Neural progenitor cell (in vitro differentiated cells): ENCODE results near the gene AP4M1. TPM values are rescaled to one million over a fixed set of nuclear protein-coding genes. Genes with fewer than 3 reads are reported as not detected.
A peak's percentile ranks its signal among the peaks of the same experiment; 100 is the strongest.

Experiments
- DNase-seq: peaks from one replicate; pipeline ENCODE4 v3.0.0-alpha.2; 2016; ENCODE audit warnings: low spot score
- H2AFZ ChIP-seq: fragments of 200-600 bp; sonication (generic); replicated peaks from 2 replicates; pipeline ENCODE4 v1.6.1; 2016; ENCODE audit warnings: antibody characterized with exemption
- H3F3A ChIP-seq: fragments of 200-600 bp; sonication (generic); 2 replicates; pipeline ENCODE4 v1.6.1; 2016; ENCODE audit warnings: antibody characterized with exemption, low read depth
- H3K27ac ChIP-seq: fragments of 200-600 bp; sonication (generic); 2 replicates; pipeline ENCODE4 v1.5.1; 2016; ENCODE audit warnings: mild to moderate bottlenecking
- H3K27me3 ChIP-seq: fragments of 200-600 bp; sonication (generic); 2 replicates; pipeline ENCODE4 v1.6.1; 2016; ENCODE audit warnings: mild to moderate bottlenecking, moderate library complexity
- H3K36me3 ChIP-seq: fragments of 200-600 bp; sonication (generic); 2 replicates; pipeline ENCODE4 v1.5.1; 2016
- H3K4me1 ChIP-seq: fragments of 200-600 bp; sonication (generic); 2 replicates; pipeline ENCODE4 v1.6.1; 2016; ENCODE audit warnings: mixed run types
- H3K4me2 ChIP-seq: fragments of 200-600 bp; sonication (generic); 2 replicates; pipeline ENCODE4 v1.6.1; 2016
- H3K4me3 ChIP-seq: fragments of 200-600 bp; sonication (generic); 2 replicates; pipeline ENCODE4 v1.5.1; 2016
- H3K79me2 ChIP-seq: fragments of 200-600 bp; sonication (generic); 2 replicates; pipeline ENCODE4 v1.6.1; 2016; ENCODE audit warnings: low read depth
- H3K9ac ChIP-seq: fragments of 200-600 bp; sonication (generic); 2 replicates; pipeline ENCODE4 v1.6.1; 2016
- H3K9me3 ChIP-seq: fragments of 200-600 bp; sonication (generic); 2 replicates; pipeline ENCODE4 v1.5.1; 2016; ENCODE audit warnings: low read depth
- H4K20me1 ChIP-seq: fragments of 200-600 bp; sonication (generic); 2 replicates; pipeline ENCODE4 v1.6.1; 2016; ENCODE audit warnings: low read depth
- H3K27ac Mint-ChIP-seq: 3 replicates; pipeline ENCODE4 v1.8.0; 2021; ENCODE audit warnings: mixed read lengths
- H3K27me3 Mint-ChIP-seq: 2 replicates; pipeline ENCODE4 v1.8.0; 2022; ENCODE audit warnings: low read depth, mild to moderate bottlenecking, inconsistent platforms, moderate library complexity, mixed read lengths; ENCODE audit not compliant: insufficient read depth
- H3K36me3 Mint-ChIP-seq: 3 replicates; pipeline ENCODE4 v1.8.0; 2021; ENCODE audit warnings: mixed read lengths
- H3K4me1 Mint-ChIP-seq: 3 replicates; pipeline ENCODE4 v1.8.0; 2021; ENCODE audit warnings: mixed read lengths
- H3K4me3 Mint-ChIP-seq: 3 replicates; pipeline ENCODE4 v1.8.0; 2021; ENCODE audit warnings: mild to moderate bottlenecking, moderate library complexity, mixed read lengths
- H3K9me3 Mint-ChIP-seq: 3 replicates; pipeline ENCODE4 v1.8.0; 2020; ENCODE audit warnings: mixed read lengths
- EZH2 ChIP-seq: fragments of 200-600 bp; sonication (generic); IDR thresholded peaks from 2 replicates; pipeline ENCODE4 v1.6.1; 2017; ENCODE audit warnings: antibody characterized with exemption, mild to moderate bottlenecking, moderate library complexity
- EZH2phosphoT487 ChIP-seq: fragments of 200-600 bp; sonication (generic); IDR thresholded peaks from 2 replicates; pipeline ENCODE4 v1.6.1; 2017; ENCODE audit warnings: antibody characterized with exemption
- microRNA counts: library from miRNA; unstranded; fragments of <30 nt; microRNA quantifications from one replicate; lab custom pipeline; 2016
- microRNA-seq: library from miRNA; unstranded; fragments of <30 nt; microRNA quantifications from one replicate; pipeline ENCODE4, GENCODE V29; 2016
- small RNA-seq: library from RNA; depleted of rRNA; stranded (forward); fragments of <200 nt; gene quantifications from one replicate; pipeline ENCODE3, GENCODE V24; 2015
- total RNA-seq: library from RNA; depleted of rRNA; stranded (reverse); fragments of >200 nt; gene quantifications from 2 replicates; pipeline ENCODE4 v1.2.3, GENCODE V29; 2015; ENCODE audit warnings: low replicate concordance
- TF ChIP-seq, protein P1 (sequence below): fragments of 200-600 bp; sonication (generic); IDR thresholded peaks from 2 replicates; pipeline ENCODE4 v1.5.1; 2017; ENCODE audit warnings: antibody characterized with exemption, mild to moderate bottlenecking

The AP4M1 gene
- total RNA-seq, 1 donor from 2014 or later: 15.3 TPM

DNA sequence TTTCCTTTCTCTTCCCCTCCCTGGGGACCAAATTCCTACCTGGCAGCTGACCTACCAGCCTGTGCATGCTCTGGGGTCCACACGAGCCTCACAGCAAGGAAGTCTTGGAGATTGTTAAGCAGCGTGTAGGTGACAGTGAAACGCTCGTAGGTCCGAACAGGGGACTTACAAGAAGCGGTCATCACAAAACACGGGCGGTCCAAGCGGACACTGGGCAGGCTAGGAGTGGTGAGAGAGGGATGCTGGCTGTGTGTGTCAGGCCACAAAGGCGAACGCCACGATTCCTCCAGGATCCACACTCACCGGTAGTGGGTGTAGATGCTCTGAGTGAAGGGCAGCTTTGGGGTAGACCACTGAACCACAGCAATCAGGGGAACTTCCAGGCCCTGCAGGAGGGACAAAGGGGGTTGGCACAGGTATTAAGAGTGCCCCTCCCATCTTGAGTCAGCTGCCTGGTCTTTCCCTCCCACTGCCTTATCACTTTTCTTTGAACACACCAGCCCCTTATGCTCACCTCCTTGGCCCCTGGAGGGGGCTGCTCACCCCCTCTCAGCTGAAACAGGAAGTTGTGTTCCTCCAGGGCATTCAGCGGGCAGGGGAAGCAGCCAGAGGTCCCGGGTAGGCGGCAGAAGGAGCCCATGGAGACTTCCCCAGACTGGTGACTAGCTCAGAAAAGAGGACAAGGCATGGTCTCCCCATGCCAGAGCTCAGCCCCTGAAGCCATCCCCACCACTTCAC, 55.1 kb downstream of the AP4M1 start:
- Histone ChIP-seq H3K27me3 (no peaks in the 10 kb centered on the region), H3K9me3 (no peaks in the 10 kb centered on the region), H3K4me1 (no peaks in the 10 kb centered on the region), H3K36me3 (no peaks in the 10 kb centered on the region), H3K4me2 (no peak overlapping the region), H3K27ac (no peak overlapping the region), H4K20me1 (peaks cover 32% of the 10 kb centered on the region), H3K79me2 (peaks cover 7% of the 10 kb centered on the region), H3K9ac (no peak overlapping the region), H3F3A (peaks cover 40% of the 10 kb centered on the region), H2AFZ (no peak overlapping the region), H3K4me3 (no peak overlapping the region)
- Mint-ChIP-seq H3K36me3 (peaks cover 7% of the 10 kb centered on the region), H3K27ac (no peak overlapping the region), H3K27me3 (peaks cover 11% of the 10 kb centered on the region), H3K9me3 (no peaks in the 10 kb centered on the region), H3K4me1 (peaks cover 17% of the 10 kb centered on the region), H3K4me3 (peak overlapping the region; percentile 84)
- TF ChIP-seq EZH2phosphoT487 (no peak), EZH2 (no peak)
- TF ChIP-seq, protein P1, sequence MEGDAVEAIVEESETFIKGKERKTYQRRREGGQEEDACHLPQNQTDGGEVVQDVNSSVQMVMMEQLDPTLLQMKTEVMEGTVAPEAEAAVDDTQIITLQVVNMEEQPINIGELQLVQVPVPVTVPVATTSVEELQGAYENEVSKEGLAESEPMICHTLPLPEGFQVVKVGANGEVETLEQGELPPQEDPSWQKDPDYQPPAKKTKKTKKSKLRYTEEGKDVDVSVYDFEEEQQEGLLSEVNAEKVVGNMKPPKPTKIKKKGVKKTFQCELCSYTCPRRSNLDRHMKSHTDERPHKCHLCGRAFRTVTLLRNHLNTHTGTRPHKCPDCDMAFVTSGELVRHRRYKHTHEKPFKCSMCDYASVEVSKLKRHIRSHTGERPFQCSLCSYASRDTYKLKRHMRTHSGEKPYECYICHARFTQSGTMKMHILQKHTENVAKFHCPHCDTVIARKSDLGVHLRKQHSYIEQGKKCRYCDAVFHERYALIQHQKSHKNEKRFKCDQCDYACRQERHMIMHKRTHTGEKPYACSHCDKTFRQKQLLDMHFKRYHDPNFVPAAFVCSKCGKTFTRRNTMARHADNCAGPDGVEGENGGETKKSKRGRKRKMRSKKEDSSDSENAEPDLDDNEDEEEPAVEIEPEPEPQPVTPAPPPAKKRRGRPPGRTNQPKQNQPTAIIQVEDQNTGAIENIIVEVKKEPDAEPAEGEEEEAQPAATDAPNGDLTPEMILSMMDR: no peak
- DNase-seq: no peak

DNA sequence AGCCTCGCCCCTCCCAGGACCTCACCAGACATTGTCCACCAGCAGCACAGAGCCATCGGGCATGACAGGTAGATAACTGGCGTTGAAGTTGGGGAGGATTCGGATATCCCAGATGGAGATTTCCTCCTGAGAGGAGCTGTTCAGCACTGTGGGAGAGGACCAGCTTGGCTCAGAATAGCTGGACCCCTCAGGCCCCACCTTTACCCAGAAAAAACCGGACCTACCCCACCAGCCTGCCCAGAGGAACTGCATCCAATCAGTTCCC, 55.6 kb downstream of the AP4M1 start:
- peaks cover 11% of the 10 kb centered on the region for H3K27me3 Mint-ChIP-seq
- no peaks in the 10 kb centered on the region for H3K27me3 ChIP-seq
- H3K27ac ChIP-seq: no peak overlapping the region
- no peak overlapping the region for H3K4me3 ChIP-seq
- H2AFZ ChIP-seq: no peak overlapping the region
- no peak overlapping the region for H3K9ac ChIP-seq
- H4K20me1 ChIP-seq: peaks cover 32% of the 10 kb centered on the region
- H3F3A ChIP-seq: peaks cover 39% of the 10 kb centered on the region
- H3K9me3 ChIP-seq: no peaks in the 10 kb centered on the region
- H3K9me3 Mint-ChIP-seq: no peaks in the 10 kb centered on the region
- no peaks in the 10 kb centered on the region for H3K36me3 ChIP-seq
- H3K4me3 Mint-ChIP-seq: peak overlapping the region; percentile 84
- peaks cover 17% of the 10 kb centered on the region for H3K4me1 Mint-ChIP-seq
- TF ChIP-seq, protein P1: no peak
- no peak for TF ChIP-seq EZH2phosphoT487
- no peak for TF ChIP-seq EZH2
- peaks cover 2% of the 10 kb centered on the region for H3K79me2 ChIP-seq
- H3K27ac Mint-ChIP-seq: no peak overlapping the region
- no peak overlapping the region for H3K4me2 ChIP-seq
- peaks cover 6% of the 10 kb centered on the region for H3K36me3 Mint-ChIP-seq
- no peak for DNase-seq
- H3K4me1 ChIP-seq: no peaks in the 10 kb centered on the region

DNA sequence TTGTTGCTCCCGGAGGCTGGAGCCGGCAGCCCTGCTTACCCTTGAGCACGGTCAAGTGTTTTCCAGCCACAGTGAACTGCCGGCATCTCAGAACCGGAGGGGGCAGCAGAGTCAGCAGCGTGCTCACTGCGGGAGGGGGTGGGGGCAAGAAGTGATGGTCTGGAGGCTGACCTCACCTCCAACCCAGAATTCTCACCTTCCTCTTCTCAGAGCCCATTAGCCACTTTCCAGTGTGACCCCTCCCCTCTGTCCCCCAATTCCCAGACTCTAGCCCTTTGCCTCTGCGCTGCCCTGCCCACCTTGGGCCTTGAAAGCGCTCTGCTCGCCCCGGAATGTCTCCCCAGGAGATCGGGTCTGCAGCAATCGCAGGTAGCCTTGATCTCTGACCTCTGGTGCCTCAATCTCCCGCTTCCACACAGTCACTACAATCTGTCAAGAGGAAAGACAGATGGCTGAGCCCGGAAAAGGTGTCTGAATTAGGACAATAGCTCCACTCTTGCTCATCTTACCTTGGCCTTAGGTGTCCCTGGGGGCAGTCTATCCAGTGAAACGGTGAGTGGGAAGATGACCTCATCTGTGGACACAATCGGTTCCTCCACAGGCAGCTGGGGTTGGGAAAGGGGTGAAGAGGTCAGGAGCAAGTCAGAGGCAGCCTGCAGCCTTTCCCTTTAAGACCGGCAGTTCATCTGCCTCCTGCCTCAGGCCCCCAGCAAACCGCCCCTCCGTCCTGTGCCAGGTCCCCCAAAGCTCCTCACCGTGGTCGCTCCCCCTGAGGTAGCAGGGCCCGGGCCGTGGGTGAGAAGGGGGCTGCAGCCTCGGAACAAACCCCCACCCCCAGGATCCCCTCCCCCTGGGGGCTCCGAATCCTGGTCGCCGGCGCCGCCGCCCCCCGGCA, 56.1 kb downstream of the AP4M1 start:
- H4K20me1 ChIP-seq: peaks cover 32% of the 10 kb centered on the region
- H3F3A ChIP-seq: peaks cover 36% of the 10 kb centered on the region
- no peak overlapping the region for H2AFZ ChIP-seq
- Mint-ChIP-seq H3K4me3 (peak overlapping the region; percentile 84), H3K36me3 (peaks cover 4% of the 10 kb centered on the region), H3K9me3 (no peaks in the 10 kb centered on the region), H3K4me1 (peaks cover 18% of the 10 kb centered on the region), H3K27me3 (peaks cover 11% of the 10 kb centered on the region), H3K27ac (peak overlapping the region; percentile 33)
- no peaks in the 10 kb centered on the region for H3K9me3 ChIP-seq
- H3K27ac ChIP-seq: no peak overlapping the region
- H3K36me3 ChIP-seq: no peaks in the 10 kb centered on the region
- peak overlapping the region; percentile 96 for H3K4me2 ChIP-seq
- DNase-seq: peak; percentile 36
- H3K4me1 ChIP-seq: no peaks in the 10 kb centered on the region
- no peak for TF ChIP-seq EZH2phosphoT487
- no peak for TF ChIP-seq EZH2
- TF ChIP-seq, protein P1: no peak
- peak overlapping the region; percentile 71 for H3K9ac ChIP-seq
- H3K79me2 ChIP-seq: no peaks in the 10 kb centered on the region
- peak overlapping the region; percentile 96 for H3K4me3 ChIP-seq
- no peaks in the 10 kb centered on the region for H3K27me3 ChIP-seq

MicroRNAs encoded within 50 kb of the gene (microRNA counts, 767-probe panel; counts per million panel counts)
- microRNA hsa-miR-106b-5p (lab: Ali Mortazavi, UCI) (9,266 counts per million, percentile 96 among the panel's probes with 10 or more counts), microRNA hsa-miR-25-3p (lab: Ali Mortazavi, UCI) (12,048 counts per million, percentile 99 among the panel's probes with 10 or more counts), microRNA hsa-miR-93-5p (lab: Ali Mortazavi, UCI) (12,550 counts per million, percentile 99 among the panel's probes with 10 or more counts)

Small RNA genes lying within 50 kb of the gene (microRNA-seq; reads per million reads assigned to microRNA genes)
- 5,376 reads per million, percentile 98 among the genes with 10 or more reads in this experiment for gene MIR106B
- gene MIR25: 284 reads per million, percentile 86 among the genes with 10 or more reads in this experiment
- gene MIR4658: not detected
- 3,842 reads per million, percentile 98 among the genes with 10 or more reads in this experiment for gene MIR93

Small RNA genes lying within 50 kb of the gene (small RNA-seq; reads per million reads assigned to genes)
- gene MIR106B (16.4 reads per million, percentile 96 among the genes with 10 or more reads in this experiment), gene MIR25 (218 reads per million, percentile 99 among the genes with 10 or more reads in this experiment), gene MIR93 (101 reads per million, percentile 98 among the genes with 10 or more reads in this experiment)

Other genes starting within 250 kb of the AP4M1 start
- not detected in 2 replicates for gene OR2AE1, start 224.6 kb upstream of the AP4M1 start, total RNA-seq
- gene TRIM4, start 182.1 kb upstream of the AP4M1 start, total RNA-seq: 0.03 TPM in 1 of 2 replicates, not detected in the other
- gene GJC3, start 172.0 kb upstream of the AP4M1 start, total RNA-seq: 0.34 TPM in 1 of 2 replicates, not detected in the other
- not detected in 2 replicates for gene AZGP1, start 125.6 kb upstream of the AP4M1 start, total RNA-seq
- gene ZKSCAN1, start 86.0 kb upstream of the AP4M1 start, total RNA-seq: 39.7 and 43.2 TPM in 2 replicates
- gene ZSCAN21, start 51.9 kb upstream of the AP4M1 start, total RNA-seq: 29.0 and 33.4 TPM in 2 replicates
- 56.0 and 73.6 TPM in 2 replicates for gene ZNF3, start 19.9 kb upstream of the AP4M1 start, total RNA-seq
- 42.2 and 63.9 TPM in 2 replicates for gene COPS6, start 12.7 kb upstream of the AP4M1 start, total RNA-seq
- 206 and 297 TPM in 2 replicates for gene MCM7, start 246 bp upstream of the AP4M1 start, total RNA-seq
- 66.1 and 88.3 TPM in 2 replicates for gene TAF6, start 17.7 kb downstream of the AP4M1 start, total RNA-seq
- gene CNPY4, start 18.0 kb downstream of the AP4M1 start, total RNA-seq: 25.8 and 26.7 TPM in 2 replicates
- gene MBLAC1, start 25.3 kb downstream of the AP4M1 start, total RNA-seq: 1.6 and 2.7 TPM in 2 replicates
- gene LAMTOR4, start 47.3 kb downstream of the AP4M1 start, total RNA-seq: 70.5 and 123 TPM in 2 replicates
- gene TRAPPC14, start 57.1 kb downstream of the AP4M1 start, total RNA-seq: 4.3 and 13.3 TPM in 2 replicates
- 0.90 and 2.5 TPM in 2 replicates for gene GAL3ST4, start 67.0 kb downstream of the AP4M1 start, total RNA-seq
- gene GPC2, start 75.7 kb downstream of the AP4M1 start, total RNA-seq: 17.0 and 61.0 TPM in 2 replicates
- gene STAG3, start 76.3 kb downstream of the AP4M1 start, total RNA-seq: 0.58 and 1.2 TPM in 2 replicates
- not detected in 2 replicates for gene PVRIG, start 118.3 kb downstream of the AP4M1 start, total RNA-seq
- gene SPDYE3, start 206.1 kb downstream of the AP4M1 start, total RNA-seq: not detected in 2 replicates